Stimulated activated CD4-positive, alpha-beta T cell treated with anti-CD3 and anti-CD28 coated beads, Interleukin-1b, Interleukin-23, amount 100 ng/mL, for 4 hours (primary cell): Measurements from ENCODE around the gene GP1BA.
A peak's percentile ranks its signal among the peaks of the same experiment; 100 is the strongest.

Experiments
- DNase-seq, 2 donors: peaks; one replicate each; pipeline ENCODE4 v3.0.0-alpha.2; 2020; ENCODE audit warnings: low read depth in 2 of 2

GP1BA gene

DNA sequence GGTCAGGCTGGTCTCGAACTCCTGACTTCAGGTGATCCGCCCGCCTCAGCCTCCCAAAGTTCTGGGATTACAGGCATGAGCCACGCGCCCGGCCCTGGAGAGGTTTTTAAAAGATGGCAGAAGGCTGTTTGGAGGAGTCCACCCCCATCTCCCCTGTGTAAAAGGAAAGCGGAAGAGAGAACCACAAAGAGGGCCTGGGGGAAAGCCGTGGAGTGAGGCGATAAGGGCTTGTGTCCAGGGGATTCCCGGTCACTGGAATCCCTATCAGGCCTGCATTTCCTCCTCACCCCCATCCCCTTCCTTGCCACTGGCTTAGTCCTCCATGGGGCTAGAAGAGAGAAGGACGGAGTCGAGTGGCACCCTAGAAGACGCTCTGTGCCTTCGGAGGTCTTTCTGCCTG is at the start of gene GP1BA:
Gene GP1BA, plus strand, starts transcription at position 315 of the 400 bp plus-strand sequence. CDS start 328 bp downstream, outside the sequence.
- DNase-seq: no peak

DNA sequence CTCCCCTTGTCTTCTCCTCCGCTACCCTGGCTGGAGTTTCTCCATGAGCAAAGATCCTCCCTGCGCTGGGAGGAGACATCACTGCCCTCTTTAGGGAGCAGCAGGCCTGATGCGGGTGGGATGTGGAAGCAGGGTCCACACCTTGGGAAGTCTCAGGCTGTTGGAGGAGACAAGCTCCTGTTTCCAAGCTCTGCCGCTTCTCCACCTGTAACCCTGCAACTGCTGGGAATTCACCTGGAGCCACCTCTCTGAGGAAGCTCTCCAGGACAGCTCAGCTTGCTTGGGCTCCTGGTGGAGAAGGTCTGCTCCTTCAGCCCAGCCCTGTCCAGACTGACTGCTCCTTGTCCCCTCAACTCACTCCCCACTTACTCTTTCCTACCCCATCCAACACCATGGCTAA is 47.6 kb upstream of the GP1BA start:
- no peak for DNase-seq

DNA sequence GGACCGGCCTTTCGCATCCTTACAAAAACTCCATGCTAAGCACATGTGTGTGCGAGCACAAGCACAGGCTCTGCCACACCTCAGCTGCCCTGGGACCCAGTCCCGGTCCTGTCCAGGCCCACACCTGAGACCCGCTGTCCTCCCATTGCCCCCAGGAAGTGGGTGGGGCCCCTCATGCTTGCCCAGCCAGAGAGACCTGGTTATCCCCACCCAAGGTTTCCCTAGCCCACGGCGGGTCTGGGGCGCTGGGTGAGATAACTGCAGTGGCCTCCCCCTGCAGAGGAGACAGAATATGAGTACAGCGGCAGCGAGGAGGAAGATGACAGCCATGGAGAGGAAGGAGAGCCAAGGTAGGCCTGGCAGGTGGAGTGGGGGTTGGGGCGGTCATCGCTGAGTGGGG is 45.2 kb upstream of the GP1BA start:
- no peak for DNase-seq

DNA sequence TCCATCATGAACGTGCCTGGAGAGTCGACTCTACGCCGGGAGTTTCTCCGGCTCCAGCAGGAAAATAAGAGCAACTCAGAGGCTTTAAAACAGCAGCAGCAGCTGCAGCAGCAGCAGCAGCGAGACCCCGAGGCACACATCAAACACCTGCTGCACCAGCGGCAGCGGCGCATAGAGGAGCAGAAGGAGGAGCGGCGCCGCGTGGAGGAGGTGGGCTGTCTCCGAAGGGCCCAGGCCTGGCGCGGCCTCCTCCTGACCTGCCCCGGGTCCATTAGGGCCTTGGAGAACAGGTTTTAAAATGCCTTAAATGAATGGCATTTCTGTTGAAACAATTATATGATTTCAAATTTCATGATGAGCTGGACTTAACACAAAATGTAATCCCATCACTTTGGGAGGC is 44.5 kb upstream of the GP1BA start:
- DNase-seq: no peak

DNA sequence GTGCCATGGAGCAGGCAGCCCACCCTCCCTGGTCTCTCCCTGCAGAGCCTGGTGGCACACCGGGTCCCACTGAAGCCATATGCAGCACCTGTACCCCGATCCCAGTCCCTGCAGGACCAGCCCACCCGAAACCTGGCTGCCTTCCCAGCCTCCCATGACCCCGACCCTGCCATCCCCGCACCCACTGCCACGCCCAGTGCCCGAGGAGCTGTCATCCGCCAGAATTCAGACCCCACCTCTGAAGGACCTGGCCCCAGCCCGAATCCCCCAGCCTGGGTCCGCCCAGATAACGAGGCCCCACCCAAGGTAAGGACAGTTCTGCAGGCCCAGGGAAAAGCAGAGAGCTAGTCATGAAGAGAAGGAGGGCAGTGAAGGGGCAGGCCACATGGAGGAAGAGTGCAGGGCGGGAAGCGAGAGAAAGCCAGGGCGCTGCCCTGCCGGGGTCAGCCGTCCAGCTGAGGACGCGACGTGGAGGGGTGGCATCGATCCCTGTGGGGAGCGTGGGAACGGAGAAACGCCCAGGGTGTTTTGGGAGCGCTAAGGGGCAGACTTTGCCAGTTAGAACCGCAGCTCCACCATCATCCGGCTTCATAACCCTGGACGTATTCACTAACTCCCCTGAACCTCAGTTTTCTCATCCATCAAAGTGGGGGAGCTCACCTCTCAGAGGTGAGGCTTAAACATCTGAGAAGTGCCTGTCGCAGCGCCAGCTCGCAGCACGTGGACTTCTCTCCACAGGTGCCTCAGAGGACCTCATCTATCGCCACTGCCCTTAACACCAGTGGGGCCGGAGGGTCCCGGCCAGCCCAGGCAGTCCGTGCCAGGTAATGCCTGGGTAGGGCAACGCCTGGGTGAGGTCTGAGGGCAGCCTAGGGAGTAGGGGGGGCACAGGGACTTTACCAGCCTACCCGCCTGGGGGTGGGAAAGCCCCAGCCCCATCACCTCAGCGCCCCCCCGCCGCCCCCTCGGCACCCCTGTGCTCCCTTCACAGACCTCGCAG is 40.4 kb upstream of the GP1BA start:
- no peak for DNase-seq

DNA sequence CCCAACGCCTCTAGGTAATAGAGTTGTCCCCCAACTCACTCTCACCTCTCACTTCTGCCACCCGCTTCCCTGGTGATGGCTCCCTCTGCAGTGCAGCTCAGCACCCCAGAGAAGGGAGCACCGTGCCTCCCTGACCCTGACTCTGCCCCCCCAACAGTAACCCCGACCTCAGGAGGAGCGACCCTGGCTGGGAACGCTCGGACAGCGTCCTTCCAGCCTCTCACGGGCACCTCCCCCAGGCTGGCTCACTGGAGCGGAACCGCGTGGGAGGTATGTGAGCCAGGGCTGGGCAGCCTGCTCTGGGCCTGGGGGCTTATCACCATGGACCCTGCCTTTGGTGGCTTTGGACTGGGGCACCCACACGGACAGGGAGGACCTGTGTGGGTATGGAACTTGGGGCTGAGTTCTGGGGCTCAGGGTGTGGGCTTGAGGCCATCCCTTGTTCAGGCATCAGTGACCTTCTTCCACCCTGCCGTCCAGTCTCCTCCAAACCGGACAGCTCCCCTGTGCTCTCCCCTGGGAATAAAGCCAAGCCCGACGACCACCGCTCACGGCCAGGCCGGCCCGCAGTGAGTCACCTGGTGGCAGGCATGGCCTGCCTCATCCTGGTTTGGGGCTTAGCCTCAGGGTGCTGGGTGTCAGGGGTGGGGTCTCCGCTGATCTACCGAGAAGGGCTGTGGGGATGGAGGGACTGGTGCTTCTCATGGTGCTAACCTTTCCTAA is 39.4 kb upstream of the GP1BA start:
- no peak for DNase-seq

DNA sequence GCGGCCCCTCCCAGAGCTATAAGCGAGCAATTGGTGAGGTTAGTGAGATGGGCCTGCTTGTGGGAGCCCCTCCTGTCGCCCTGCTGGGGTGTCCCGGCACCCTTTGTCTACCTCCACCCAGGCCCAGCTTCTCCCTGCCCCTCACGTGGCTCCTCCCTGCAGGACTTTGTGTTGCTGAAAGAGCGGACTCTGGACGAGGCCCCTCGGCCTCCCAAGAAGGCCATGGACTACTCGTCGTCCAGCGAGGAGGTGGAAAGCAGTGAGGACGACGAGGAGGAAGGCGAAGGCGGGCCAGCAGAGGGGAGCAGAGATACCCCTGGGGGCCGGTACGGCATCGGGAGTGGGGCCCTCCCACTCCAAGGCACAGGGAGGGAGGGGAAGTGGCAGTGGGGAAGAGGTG is 38.8 kb upstream of the GP1BA start:
- DNase-seq: no peak

DNA sequence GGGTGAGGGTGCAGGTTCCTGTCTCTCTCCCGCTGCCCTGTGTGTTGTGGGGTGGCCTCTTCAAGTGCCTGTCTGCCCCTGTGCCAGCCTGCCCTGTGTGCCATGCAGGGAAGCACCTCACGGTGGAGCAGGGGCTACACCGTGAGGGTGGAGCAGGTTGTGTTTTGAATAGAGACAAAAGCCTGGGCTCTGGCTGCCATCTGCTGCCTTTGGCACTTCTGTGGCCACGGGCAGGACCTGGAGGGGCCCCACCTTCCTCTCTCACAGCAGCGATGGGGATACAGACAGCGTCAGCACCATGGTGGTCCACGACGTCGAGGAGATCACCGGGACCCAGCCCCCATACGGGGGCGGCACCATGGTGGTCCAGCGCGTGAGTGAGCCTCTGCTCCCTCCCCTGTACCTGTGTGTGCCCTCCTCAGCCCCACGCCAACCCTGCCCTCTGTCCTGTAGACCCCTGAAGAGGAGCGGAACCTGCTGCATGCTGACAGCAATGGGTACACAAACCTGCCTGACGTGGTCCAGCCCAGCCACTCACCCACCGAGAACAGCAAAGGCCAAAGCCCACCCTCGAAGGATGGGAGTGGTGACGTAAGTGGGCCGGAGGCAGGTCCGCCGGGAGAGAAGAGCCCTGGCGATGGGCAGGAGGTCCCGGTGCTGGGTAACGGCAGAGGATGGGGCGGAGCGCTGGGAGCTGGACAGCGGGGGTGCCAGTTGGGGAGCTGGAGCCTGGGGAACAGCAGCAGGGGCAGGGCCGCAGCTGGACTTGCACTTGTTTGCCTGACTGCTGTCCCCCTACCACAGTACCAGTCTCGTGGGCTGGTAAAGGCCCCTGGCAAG is 38.1 kb upstream of the GP1BA start:
- no peak for DNase-seq

DNA sequence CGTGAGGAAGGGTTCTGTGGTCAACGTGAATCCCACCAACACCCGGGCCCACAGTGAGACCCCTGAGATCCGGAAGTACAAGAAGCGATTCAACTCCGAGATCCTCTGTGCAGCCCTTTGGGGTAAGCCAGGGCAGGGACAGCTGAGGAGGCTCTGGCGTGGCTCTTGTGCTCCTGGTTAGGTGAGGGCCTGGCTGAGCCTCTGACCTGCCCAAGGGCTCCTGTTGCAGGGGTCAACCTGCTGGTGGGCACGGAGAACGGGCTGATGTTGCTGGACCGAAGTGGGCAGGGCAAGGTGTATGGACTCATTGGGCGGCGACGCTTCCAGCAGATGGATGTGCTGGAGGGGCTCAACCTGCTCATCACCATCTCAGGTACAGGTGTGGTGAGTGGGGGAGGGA is 37.0 kb upstream of the GP1BA start:
- no peak for DNase-seq

DNA sequence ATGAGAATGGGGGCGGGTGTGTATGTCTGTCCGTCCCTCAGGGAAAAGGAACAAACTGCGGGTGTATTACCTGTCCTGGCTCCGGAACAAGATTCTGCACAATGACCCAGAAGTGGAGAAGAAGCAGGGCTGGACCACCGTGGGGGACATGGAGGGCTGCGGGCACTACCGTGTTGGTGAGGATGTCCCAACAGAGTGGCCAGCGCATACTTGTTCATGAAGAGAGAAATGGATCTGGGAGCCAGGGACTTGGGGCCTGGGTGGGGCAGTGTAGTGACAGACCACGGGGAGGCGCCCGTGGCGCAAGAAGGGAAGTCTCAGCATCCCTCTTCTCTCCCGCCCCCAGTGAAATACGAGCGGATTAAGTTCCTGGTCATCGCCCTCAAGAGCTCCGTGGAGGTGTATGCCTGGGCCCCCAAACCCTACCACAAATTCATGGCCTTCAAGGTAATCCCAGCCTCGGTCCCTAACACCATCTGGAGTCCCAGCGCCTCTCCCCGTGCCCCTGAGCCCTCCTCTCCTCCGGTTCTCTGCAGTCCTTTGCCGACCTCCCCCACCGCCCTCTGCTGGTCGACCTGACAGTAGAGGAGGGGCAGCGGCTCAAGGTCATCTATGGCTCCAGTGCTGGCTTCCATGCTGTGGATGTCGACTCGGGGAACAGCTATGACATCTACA is 36.3 kb upstream of the GP1BA start:
- DNase-seq: no peak

DNA sequence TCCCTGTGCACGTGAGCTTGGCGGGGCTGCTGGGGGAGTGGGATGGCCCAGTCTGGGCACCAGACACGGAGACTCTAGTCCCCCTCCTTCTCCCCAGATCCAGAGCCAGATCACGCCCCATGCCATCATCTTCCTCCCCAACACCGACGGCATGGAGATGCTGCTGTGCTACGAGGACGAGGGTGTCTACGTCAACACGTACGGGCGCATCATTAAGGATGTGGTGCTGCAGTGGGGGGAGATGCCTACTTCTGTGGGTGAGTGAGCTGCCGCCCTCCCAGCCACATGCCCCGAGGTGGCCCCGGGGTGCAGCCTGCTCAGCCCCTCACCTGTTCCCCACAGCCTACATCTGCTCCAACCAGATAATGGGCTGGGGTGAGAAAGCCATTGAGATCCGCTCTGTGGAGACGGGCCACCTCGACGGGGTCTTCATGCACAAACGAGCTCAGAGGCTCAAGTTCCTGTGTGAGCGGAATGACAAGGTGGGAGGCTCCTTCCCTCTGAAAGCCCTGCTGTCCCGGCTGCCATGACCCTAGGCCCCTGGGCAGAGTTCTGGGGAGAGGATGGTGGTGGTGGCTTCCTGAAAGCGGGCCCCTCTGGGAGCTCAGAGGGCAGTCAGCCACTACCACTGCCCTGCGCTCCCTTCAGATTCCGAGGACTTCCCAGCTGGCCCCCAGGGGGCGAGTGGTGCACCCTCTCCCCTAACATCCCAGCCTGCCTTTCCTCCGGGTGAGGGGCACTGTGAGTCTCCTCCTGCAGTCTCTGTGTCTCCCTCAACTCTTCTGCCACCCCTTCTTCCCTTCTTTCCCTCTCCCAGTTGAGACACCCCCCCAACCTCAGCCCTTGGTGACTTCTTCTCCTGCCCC is 35.5 kb upstream of the GP1BA start:
- DNase-seq: no peak

DNA sequence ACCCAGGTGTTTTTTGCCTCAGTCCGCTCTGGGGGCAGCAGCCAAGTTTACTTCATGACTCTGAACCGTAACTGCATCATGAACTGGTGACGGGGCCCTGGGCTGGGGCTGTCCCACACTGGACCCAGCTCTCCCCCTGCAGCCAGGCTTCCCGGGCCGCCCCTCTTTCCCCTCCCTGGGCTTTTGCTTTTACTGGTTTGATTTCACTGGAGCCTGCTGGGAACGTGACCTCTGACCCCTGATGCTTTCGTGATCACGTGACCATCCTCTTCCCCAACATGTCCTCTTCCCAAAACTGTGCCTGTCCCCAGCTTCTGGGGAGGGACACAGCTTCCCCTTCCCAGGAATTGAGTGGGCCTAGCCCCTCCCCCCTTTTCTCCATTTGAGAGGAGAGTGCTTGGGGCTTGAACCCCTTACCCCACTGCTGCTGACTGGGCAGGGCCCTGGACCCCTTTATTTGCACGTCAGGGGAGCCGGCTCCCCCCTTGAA is 34.8 kb upstream of the GP1BA start:
- no peak for DNase-seq

DNA sequence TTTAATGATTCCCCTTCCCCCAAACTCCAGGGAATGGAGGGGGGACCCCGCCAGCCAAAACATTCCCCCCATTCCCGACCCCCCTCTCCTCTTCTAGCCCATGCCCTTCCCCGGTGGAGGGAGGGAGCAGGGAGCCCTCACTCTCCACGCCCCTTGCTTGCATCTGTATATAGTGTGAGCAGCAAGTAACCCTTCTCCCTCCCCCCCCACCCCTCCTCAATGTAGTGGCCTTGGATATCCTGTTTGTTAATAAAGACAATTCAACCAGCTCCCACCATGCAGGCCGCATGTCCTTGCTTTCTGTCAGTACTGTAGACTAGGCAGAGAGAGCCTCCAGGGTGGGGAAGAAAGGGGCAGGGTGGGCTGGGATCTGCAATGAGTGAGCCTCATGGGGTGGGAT is 34.3 kb upstream of the GP1BA start:
- no peak for DNase-seq

DNA sequence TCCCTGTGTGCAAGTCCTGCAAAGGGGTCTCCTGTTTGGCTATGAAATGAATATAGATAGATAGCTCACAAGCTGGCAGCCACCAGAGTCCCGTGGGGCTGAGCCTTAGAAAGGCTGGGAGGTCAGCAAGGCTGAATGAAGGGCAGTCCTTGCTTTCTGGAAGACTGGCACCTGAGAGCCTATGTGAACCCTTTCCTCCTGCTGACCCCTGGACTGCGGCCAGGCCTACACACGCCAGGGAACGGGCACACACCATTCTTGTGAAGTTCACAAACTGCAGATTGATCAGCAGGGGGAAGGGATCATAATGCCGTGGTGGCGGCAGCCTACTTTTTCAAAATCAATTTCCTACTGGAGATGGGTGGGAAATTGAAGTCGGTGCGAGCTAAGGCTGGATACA is 33.7 kb upstream of the GP1BA start:
- DNase-seq: no peak

DNA sequence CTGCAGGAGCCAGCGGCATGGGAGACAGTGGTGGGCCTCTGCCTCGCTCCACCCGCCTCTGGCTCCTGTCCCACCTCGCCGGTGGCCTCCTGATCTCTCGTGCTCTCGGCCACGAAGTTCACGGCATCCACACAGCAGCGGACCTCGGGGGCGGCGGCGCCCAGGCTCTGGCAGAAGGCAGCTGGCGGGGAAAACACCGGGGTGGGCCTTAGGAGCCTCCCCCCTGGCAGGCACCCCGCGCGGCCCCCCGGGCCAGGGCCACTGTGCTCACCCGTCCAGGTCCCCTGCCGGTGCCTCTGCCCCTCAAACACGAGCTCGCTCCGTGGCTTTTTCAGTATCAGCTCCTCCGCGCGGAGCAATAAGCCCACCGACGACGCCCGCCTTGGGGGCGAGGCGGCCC is 33.1 kb upstream of the GP1BA start:
- DNase-seq: no peak

DNA sequence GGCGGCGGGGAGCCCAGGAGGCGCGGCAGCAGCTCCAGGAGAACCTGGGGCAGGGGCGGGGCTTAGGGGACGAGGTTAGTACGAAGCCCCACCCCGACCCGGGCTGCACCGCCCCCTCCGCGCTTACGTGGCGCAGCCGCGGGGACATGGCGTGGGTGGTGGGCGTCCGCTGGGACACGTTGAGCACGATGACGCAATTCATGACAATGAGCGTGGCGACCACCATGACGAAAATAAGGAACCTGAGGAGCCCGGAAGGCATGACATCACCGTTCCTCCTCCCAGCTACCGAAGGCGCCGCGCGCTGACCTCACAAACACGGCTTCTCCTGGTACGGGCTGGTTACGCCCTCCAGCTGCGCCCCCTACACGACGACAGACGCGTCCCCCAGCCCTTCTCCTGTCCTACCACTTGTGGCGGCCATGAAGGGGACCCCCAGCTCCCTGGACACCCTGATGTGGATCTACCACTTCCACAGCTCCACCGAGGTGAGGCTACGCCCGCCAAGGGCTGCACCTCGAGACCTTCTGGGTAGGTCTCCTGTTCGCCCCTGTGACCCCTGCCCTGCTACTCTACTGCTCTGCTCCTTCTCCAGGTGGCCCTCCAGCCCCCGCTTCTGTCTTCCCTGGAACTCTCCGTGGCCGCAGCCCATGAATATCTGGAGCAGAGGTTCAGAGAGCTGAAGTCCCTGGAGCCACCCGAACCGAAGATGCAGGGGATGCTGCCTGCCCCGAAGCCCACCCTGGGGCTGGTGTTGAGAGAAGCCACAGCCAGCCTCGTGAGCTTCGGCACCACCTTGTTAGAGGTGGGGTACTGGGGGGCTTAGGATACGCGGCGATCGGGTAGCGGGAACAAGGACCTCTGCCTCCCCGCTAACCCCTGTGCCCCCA is 32.5 kb upstream of the GP1BA start, which contains the start of gene C17orf107:
Gene C17orf107, plus strand, starts transcription at position 196 of the 890 bp plus-strand sequence. Its CDS starts 227 bp downstream, at position 423.
- DNase-seq: peak; percentile 96 to 97

DNA sequence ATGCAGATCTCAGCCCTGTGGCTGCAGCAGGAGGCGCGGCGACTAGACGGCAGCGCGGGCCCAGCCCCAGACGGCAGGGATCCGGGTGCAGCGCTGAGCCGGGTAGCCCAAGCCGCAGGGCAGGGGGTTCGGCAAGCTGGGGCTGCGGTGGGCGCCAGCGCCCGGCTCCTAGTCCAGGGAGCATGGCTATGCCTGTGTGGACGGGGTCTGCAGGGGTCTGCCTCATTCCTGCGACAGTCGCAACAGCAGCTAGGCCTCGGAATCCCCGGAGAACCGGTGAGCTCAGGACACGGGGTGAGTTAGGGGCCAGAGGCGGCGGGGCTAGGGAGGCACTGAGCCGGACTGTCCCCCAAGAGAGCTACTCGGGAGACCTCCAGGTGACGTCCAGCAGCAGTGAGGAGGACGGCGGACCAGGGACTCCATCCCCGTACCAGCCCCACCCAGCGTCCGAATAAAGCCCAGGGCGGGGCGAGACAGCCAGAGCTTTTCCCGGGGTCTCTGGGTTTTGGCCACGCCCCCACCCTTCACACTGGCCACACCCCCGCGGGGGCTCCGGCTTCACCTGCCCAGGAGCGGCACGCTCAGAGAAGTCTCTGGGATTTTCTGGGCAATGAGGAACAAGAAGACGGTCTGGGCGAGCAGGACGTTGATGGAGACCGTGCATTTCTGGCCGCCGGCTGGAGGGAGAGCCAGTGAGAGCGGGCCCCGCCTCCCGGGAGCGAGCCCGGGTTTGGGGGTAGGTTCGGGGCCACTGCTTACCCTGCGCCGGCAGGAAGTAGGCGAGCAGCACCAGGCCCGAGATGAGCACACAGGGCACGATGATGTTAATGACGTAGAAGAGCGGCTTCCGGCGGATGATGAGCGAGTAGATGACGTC is 31.6 kb upstream of the GP1BA start:
- peak in 1 of 2 donors; percentile 34 for DNase-seq

DNA sequence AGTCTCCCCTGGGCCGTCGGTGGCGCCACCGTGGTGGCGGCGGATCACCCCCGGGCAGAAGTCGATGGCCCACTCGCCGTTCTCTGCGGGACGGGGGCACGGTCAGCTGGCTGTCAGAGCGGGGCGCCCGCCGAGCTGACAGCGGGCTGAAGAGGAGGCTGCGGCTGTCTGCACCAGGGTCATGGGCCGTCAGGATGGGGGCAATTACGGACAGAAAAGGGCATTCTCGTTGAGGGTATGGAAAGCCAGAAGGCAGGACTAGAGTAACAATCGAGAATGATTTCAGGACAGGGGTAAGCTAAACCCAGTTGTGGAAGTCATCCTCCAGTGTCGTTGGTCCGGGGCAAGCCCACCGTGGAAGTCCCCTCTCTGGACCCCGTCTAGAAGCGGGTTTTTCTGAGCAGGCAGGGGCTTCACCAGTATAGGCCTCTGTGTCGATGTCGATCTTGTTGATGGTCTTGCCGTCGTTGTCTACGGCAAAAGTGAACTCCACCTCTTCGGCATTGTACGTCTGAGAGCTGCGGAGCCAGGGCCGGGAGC is 30.9 kb upstream of the GP1BA start:
- DNase-seq: no peak
